GM19395 (cell line): ENCODE measurements around the gene EPSTI1.
A peak's percentile ranks its signal among the peaks of the same experiment; 100 is the strongest.
"Not testable (repeated sequence)": the region's sequence is repeated elsewhere in the genome, so short reads cannot be mapped to it uniquely, and the experiment has no call there.

Experiments
- ATAC-seq: cut with Tn5 transposase; IDR thresholded peaks from one replicate; pipeline ENCODE4 v1.9.1; 2021; ENCODE audit warnings: mild to moderate bottlenecking, moderate library complexity; ENCODE audit not compliant: unreplicated experiment

Gene EPSTI1

DNA sequence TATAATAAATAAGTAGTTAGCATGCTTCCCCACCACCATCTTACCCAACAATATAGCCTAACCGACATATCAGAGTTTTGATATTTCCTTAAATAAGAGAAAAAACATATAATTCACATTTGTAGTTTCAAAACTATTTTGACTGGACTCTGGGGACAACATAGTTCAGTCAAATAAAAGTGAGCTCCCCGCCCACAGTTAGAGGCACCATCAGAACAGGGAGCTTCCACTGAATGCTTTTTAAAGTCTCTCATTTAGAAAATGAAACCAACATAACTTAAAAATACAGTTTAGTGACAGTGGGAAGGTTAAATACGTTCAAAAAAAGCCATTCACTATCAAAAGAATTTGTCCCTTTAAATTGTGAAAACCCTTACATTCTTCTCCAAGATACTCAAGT lies 92.8 kb downstream of the EPSTI1 start:
- no peak for ATAC-seq

DNA sequence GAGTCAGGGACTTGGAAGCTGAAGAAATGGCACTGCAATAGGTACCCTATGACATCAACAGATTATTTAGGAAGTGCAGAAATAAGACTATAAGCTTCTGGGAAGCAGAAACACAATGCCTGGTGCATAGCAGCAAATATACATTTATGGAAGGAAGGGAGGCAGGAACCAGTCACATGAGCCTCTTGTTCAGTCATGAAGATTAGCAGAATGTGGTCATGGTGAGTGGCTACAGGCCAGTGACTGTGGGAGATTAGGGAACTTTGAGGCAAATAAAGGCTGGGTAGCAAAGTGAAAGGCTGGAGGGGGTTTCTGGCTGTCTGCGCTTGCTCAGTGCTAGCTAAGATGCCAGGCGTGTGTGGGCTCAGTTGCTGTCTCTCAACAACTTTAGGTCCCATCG lies 96.3 kb downstream of the EPSTI1 start:
- ATAC-seq = no peak

DNA sequence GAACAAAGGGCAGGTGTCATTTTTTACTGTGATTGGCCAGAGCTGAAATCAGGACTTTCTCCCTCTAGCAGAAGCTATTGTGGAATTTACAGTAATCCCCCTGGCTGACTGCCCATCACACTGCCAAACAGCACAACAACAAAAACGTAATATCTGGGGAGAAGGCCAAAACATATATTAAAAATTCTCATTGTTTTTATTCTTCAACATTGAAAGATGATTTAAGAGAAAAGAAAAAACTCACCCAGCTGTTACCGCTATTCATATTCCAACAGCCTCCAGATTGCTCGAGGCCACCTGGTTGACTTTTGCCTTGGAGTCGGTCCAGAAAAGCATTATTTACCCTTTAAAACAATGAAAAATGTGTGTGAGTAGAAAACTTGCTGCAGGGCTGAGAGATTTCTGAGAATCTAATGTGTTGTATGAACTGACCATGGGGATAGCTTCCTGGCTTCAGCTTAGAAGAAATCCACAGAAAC lies 97.2 kb downstream of the EPSTI1 start:
- ATAC-seq = no peak

DNA sequence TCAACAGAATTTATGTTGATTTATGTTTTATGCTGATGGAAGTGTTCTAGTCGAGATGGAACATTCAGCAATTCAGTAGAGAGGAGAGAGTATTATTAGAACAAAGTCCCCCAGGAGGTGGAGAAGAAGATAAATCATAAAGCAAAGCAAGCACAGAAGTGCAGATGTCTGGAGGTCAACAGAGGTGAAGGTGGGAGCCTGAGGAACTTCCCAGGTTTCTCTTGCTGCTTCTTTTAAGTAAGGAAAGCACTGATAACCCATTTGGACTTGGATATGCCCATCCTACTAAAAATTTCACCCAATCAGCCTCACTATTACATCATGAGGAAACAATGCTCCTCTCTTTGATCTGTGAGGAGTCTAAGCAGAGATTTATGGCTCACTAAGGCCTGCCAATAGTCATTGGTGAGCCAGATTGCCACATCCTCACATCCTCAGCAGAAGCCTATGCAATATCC lies 98.8 kb downstream of the EPSTI1 start:
- no peak for ATAC-seq

DNA sequence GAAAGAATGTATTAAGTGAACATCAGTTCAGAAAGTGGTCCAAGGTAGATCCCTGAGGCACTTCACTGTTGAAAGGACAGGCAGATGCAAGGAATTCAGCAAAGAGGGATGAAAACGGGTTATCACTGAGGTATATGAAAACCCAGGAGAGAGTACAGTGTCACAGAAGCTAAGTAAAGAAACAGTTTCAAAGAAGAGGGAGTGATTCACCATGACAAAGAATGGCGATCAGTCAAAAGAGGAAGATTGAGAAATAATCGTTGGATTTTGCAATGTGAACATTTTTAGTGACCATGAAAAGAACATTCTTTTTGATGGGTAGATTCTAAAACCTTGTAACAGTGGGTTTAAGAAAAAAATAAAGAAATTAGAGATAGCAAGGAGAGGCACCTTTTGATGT lies 99.3 kb downstream of the EPSTI1 start:
- no peak for ATAC-seq

DNA sequence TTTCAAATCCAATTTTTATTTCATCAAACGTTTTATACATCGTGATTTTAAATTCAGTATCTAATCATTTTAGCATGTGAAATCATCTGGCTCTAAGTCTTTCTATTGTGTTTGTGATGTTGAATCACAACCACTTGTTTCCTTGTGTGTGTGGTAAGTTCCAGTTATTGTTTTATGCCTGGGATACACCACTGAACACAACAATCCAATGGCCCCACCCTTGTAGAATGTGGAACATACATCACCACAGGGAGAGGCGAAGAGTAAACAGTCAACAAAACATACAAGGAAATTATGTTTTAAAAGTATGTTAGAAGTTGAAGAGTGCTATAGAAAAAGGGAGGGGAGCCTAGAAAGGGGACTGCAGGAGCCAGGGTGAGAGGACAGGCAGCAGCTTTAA lies 100.5 kb downstream of the EPSTI1 start:
- no peak for ATAC-seq

DNA sequence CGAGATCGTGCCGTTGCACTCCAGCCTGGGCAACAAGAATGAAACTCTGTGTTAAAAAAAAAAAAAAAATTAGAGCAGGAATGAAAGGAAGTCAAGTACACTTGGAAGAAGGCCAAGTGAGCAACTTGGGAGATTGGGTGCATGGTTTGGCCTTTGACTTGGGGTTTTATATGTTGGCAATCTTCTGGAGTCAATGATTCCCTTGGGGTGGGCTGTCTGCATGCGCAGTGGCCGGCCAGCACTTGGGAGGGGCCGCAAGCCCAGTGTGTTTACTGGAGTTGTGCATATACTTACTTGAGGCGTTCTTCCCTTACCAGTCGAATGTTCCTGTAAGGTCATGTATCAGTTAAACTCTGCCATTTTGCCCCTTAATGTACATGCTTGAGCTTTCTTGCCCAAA lies 106.7 kb downstream of the EPSTI1 start:
- no peak for ATAC-seq

DNA sequence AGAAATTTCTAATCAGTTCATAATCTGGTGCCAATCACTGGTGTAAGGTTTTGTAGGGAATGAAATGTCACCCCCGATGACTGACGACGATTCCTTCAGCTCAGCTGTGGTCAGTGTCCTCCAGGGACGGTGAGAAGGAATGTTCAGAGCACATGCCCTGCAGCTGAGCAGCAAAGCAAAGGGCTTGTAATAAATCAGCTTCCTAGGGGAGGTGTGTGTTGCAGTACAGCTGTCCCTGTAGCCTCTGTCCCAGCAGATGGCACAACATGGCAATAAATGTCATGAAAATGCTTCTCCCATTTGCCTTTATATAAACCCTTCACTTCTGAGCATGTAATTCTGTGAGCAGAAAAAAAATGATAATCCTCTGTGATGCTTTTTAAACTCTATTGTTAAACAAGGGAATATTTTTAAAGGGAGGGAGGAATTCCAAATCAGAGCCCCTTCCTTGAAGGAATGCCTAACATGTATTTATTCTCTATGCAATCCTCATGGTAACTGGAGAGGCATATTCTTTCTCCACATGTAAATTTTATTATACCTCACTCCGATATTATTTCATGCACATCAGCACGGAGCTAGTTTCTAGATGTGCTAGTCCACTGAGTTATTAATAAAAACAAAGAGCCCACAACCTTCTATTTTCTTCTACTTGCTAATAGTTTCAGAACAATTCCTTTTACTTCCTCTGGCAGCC lies 108.1 kb downstream of the EPSTI1 start:
- ATAC-seq = no peak

DNA sequence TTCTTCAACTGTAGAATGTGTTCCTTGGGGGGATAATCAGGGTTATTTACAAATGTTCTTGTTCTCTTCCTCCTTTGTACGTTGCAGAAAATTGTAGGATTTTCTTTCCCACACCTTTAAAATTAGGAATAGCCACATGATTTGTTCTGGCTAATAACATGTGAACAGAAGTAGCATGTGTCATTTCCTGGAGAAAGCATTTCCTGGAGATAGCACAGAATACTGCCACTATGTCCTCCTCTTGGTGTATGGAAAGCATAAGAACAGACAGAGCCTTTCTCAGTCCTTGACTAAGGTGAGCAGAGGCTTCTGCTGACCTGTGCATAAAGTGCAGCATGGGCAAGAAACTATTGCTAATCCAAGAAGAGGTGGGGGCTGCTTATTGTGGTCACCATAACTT lies 108.9 kb downstream of the EPSTI1 start:
- ATAC-seq = no peak

DNA sequence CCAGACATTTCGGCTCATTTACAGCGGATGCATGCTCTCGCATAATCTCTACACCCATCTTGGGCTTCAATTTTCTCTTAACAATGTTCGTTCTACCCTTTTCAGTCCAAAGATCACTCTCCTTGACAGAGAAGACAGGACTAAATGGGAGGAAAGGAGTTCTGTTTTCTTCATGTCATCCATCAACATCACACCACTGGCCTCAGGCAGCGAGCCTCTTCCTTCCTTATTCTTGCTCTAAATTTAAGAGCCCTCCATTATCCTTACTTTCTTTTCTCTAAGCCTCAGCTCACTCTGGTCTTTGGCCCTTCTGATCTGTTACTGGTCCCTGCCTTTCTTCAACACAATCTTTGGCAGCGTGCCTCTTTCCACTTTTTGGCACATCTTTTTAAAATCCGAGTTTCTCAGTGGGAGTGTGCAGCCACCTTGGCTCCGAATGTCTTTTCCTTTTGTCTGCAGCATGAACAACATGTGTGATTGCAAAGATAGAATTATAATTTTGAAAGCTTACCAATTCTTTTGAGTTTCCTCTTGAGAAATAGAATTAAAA lies 111.9 kb downstream of the EPSTI1 start:
- no peak for ATAC-seq

DNA sequence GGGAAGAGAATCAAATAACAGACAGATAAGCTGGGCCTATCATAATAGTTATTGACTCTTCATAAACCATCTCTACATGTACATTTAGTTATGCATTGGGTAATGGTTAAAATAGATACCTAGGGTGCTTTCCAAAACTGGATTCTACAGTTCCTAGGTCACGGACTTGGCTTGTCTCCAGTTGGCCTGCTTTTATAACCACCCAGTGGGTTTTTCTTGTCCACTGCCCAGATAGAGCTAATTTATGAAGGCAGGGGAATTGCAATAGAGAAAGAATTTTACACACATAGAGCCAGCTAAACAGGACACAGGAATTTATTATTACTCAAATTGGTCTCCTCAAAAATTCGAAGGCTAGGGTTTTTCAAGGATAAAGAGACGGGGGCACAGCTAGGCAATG lies 113.3 kb downstream of the EPSTI1 start:
- no peak for ATAC-seq

DNA sequence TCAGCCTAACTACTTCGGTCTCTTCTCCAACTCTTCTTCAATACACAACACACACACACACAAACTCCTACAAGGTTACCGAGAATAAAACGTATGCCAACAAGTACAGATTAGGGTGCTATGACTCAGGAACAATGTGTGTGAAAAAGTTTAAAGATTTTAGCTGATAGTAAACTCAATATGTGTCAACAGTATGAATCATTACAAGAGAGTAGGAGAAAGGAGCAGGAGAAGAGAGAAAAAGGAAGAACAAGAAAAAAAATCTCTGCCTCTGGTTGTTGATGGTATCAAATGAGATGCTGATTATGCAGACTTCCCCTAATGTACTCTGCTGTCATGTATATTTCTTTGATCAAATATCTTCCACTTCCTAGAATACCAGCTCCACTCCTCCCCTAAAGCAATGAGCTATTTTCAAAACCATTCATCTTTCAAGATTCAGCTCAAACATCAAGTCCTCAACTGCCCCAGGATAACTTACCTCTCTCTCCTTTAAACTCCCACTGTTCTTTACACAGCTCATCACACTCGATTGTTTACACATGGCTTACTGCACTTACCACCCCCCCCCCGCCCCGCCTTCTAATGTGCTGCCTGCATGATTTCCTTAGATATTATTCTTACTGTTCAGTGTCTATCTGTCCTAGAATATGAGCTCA lies 115.0 kb downstream of the EPSTI1 start:
- ATAC-seq = no peak

DNA sequence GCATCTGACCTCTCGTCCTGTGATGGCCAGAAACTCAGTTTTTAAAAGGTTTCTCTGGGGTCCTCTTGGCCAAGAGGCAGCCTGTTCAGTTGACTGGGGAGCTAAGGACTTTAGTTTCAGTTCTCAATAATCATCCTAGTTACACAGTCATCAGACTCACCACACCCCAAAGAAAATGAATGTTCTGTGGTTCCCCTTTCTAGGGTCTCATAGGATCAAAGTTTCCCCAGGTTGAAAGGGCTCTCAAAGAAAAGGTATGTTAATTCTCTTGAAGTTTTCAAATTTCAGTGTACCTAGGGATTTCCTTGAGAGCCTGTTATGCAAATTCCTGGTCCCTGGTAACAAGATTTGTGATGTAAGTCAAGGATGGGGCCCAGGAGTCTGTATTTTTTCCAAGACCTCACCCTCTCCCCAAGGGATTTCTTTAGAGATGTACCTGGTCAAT lies 115.7 kb downstream of the EPSTI1 start:
- ATAC-seq = peak; percentile 99

DNA sequence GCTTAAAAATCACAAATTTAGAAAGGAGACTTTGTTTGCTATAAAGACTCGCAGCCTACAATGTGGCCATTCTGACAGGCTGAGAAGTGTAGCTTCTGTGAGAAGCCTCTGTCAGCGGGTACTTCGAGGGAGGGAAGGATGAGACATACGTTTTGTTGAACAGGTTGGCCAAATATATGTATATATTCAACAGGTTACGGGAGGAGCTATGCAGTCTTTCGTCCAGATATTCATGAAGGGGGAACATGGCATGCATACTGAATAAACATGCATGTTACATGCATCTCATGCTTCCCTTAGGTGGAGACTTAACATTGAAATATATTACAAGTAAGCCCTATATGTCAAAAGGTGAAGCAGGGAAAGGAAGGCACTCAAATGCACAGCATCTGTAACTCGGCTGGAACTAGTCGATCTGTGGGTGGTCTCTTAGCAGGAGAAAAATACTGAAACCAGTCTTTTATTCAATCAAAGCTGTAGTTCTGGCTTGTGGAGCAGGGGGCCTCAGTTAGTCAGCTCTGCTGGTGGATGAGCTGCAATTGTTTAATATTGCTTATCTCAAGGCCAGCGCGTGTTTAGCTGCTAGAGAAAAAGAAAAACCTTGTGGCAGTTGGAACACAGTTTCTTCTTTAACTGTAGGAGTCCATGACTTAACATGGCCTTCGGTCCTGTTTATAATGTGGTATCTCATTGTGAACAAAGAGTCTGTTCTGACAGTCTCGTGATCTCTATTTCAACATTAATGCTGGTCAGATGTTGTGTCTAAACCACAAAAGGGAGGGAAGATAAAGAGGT lies 116.4 kb downstream of the EPSTI1 start:
- peak; percentile 34 for ATAC-seq

DNA sequence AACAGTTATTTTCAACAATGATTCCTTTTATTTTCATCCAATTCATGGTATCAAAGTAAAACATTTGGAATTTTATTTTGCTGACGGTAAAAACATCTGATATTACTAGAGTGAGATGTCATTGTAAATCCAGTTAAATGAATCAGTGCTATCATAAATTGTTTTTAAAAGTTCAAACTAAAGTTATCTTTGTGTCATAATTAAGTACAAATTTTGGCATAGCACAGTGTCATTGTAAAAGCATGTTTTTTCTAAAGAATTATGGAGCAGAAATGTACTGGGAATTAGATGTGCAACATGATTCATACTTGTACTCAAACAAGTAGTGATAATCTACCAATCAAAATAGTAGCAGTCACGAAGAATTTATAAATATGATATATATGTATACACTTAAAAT lies 117.8 kb downstream of the EPSTI1 start:
- ATAC-seq = no peak

DNA sequence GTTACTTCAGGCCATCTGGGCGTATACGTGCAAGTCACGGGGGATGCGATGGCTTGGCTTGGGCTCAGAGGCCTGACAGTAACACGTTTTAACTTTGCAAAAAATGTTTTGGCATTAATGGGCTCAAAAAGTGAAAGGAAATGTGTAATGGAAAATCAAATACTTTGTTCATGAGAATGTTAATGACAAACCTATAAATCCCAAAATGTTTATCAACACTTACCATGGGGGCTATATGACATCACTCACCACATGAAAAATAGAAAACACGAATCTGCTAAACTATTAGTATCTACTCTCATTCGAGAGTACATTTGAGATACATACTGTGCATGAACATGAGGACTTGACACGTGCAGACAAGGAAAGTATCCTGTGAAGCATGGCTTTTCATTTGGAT lies 119.0 kb downstream of the EPSTI1 start:
- ATAC-seq = no peak

DNA sequence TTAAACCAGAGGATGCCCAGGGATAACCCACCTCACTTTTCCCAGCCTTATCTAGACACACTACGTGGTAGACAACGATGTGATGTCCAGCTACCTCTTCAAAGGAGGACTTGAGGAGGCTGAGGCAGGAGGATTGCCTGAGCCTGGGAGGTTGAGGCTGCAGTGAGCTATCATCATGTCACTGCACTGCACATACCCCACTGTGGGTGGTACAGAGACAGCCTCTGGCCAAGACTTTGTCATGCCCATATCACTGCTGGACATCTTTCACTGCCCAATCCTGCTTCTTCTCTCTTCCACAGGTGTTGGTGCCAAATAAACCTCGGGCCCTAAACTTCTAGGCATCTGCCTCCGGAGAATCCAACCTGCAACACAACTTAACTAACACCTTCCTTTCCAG lies 124.8 kb downstream of the EPSTI1 start:
- ATAC-seq = no peak

DNA sequence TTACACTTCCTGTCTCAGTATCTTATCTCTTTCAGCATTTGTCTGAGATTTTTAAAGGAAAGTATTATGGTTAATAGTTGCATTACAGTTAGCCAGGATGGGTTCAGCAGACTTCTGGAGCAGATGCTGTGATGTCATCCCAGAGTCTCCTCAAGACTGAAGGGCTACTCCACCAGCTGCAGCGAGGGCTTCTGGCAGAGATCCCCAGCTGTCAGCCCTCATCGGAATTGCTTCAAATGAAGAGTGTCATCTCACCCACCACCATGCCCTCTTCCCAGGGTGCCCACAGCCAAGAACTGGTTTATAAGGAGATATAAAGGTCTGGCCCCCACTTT lies 126.3 kb downstream of the EPSTI1 start:
- ATAC-seq = no peak

DNA sequence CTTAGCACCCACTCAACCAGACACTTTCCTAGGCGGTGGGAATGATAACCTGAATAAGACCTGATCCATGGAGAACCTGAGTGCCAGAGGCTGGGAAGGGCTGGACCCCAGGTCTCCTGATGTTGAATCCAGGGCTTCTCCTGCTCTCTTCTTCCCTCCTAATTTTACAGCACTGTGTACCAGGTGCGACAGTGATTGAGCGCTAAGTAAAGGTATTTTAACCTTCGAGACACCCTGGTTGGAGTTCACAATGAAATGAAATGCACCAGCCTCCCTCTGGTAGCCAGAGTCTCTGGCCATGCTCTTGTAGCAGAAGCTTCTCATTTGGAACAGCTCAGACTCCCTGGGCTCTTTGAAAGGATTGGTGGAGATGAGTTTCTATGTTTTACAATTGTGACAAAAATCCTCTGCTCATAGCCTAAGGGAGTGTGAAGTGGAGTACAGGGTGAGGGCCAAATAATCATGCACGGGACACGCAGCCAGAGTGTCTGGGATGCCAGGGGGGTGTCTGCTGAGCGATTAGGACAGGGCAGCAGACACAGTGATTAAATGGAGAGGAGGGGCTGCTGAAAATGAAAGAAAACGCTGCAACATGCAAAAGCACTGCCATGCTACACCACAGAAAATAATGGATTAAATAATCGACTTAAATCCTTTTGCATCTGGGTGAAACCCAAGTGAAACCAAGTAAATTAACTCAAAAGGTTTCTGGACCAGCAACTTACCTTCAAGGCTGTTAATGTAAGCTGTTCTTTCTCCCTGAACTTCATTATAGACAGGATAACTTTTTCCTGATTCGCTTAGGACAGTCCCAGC lies 126.9 kb downstream of the EPSTI1 start:
- ATAC-seq = no peak

DNA sequence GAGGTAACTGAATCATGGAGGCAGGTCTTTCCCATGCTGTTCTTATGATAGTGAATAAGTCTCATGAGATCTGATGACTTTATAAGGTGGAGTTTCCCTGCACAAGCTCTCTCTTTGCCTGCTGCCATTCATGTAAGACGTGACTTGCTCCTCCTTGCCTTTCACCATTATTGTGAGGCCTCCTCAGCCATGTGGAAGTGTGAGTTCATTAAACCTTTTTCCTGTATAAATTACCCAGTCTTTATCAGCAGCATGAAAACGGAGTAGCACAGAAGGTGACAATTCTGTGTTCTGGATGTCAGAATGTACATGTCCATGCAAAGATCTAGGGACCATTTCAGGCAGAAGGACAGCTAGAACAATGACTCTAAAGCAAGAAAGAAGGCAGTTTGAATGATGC lies 129.7 kb downstream of the EPSTI1 start:
- not testable (repeated sequence) for ATAC-seq

DNA sequence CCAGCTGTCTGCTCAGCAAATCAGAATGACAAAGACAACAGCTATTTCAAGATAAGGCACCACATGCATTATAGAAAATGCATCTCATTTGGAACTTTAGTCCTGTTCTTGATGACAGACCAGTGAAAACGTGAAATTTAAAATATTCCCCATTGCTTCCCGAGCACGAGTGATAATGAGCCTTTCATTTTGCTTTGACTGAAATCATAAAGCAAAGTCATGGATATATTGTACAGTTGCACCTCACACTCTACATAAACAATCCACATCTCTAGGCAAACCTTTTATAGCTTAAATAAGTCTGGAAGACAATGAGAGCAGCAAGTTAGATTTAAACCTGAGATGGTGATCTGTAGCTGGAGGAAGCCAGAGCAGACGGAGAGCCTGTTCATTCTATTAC lies 131.6 kb downstream of the EPSTI1 start:
- no peak for ATAC-seq
